Colonic mucosa (tissue), 4 donors: ENCODE data around the gene CREB3. TPM values are rescaled to one million over a fixed set of nuclear protein-coding genes. Genes with fewer than 3 reads are reported as not detected.

Source experiments
- DNase-seq: peaks from one replicate; pipeline ENCODE4 v3.0.0-alpha.2; 2020
- H3K27ac ChIP-seq: fragments of 200-600 bp; one replicate; pipeline ENCODE4 v1.8.0; 2021
- H3K27me3 ChIP-seq: fragments of 200-600 bp; one replicate; pipeline ENCODE4 v1.8.0; 2021
- H3K36me3 ChIP-seq: fragments of 200-600 bp; one replicate; pipeline ENCODE4 v1.8.0; 2021
- H3K4me1 ChIP-seq: fragments of 200-600 bp; one replicate; pipeline ENCODE4 v1.8.0; 2021; ENCODE audit warnings: mild to moderate bottlenecking
- H3K4me3 ChIP-seq: fragments of 200-600 bp; one replicate; pipeline ENCODE4 v1.8.0; 2021
- H3K9ac ChIP-seq, 2 donors: one replicate each; pipeline ENCODE4 v1.7.0; 2013; ENCODE audit warnings: control low read depth in 2 of 2, low read depth in 2 of 2, low read length in 2 of 2
- H3K9me3 ChIP-seq: fragments of 200-600 bp; one replicate; pipeline ENCODE4 v1.8.0; 2021
- intact Hi-C: fragments of 100-400 bp; cut with DNase I; formaldehyde crosslinking; loops from one replicate; pipeline ENCODE4 v1.14.1; 2022
- total RNA-seq, 2 donors: library from RNA; stranded (reverse); fragmentation: NEBNext Ultra II Directional in 1 of 2; extraction: Animal tissue kit (Norgen Biotek cat#: 25700) in 1 of 2; gene quantifications; one replicate each; pipeline ENCODE4 v1.2.1, GENCODE V29; 2021
- TF ChIP-seq, protein P1 (sequence below): fragments of 200-600 bp; IDR thresholded peaks from one replicate; pipeline ENCODE4 v1.8.0; 2022; ENCODE audit warnings: antibody characterized with exemption, mild to moderate bottlenecking
- donor health status: healthy.
- donor health status: DM: no; HTN: no; CAD: no.
- donor health status: DM: no; HTN: no; CAD: no.

CREB3 gene
- total RNA-seq, 2 donors from 2014 or later, result 47.9 to 50.8 TPM

DNA sequence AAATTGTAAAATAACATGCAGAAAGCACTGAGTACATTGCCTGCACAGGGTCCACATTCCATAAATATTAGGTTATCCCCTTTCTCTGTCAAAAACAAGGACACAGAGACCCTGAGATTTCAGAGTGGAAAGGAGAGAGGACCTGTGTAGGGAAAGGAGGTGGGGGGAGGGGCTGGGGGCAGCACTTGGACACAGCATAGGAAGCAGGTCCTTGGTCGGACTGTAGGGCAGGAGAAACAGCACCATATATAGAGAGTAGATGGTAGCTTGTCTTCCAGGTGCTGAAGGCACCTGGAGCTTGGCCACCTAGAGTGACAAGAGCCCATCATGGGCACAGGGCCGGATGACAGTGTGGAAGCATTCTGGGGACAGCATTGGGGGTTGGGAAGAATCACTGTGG is 45.2 kb upstream of the CREB3 start:
- no peak for DNase-seq
- H3K27ac ChIP-seq, result no peak overlapping the region
- no peaks in the 10 kb centered on the region for H3K27me3 ChIP-seq
- H3K4me3 ChIP-seq, result peak overlapping the region; percentile 9
- H3K9me3 ChIP-seq, result no peaks in the 10 kb centered on the region
- TF ChIP-seq, protein P1, sequence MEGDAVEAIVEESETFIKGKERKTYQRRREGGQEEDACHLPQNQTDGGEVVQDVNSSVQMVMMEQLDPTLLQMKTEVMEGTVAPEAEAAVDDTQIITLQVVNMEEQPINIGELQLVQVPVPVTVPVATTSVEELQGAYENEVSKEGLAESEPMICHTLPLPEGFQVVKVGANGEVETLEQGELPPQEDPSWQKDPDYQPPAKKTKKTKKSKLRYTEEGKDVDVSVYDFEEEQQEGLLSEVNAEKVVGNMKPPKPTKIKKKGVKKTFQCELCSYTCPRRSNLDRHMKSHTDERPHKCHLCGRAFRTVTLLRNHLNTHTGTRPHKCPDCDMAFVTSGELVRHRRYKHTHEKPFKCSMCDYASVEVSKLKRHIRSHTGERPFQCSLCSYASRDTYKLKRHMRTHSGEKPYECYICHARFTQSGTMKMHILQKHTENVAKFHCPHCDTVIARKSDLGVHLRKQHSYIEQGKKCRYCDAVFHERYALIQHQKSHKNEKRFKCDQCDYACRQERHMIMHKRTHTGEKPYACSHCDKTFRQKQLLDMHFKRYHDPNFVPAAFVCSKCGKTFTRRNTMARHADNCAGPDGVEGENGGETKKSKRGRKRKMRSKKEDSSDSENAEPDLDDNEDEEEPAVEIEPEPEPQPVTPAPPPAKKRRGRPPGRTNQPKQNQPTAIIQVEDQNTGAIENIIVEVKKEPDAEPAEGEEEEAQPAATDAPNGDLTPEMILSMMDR, result no peak
- intact Hi-C loops, result no loop called here
- peak overlapping the region in 1 of 2 donors; percentile 31 for H3K9ac ChIP-seq
- no peaks in the 10 kb centered on the region for H3K36me3 ChIP-seq
- no peaks in the 10 kb centered on the region for H3K4me1 ChIP-seq

- H3K9me3 ChIP-seq, result no peaks in the 10 kb centered on the region
- H3K36me3 ChIP-seq, result no peaks in the 10 kb centered on the region
- H3K27ac ChIP-seq, result no peak overlapping the region
- peak overlapping the region; percentile 43 to 52 for H3K9ac ChIP-seq
- H3K4me1 ChIP-seq, result no peaks in the 10 kb centered on the region
- TF ChIP-seq, protein P1, result no peak
- peak overlapping the region; percentile 55 for H3K4me3 ChIP-seq
- H3K27me3 ChIP-seq, result no peaks in the 10 kb centered on the region
- no peak for DNase-seq
- intact Hi-C loops, result no loop called here
These were observed 44.4 kb upstream of the CREB3 start for GRCh38 chr9:35687972-35688557.

DNA sequence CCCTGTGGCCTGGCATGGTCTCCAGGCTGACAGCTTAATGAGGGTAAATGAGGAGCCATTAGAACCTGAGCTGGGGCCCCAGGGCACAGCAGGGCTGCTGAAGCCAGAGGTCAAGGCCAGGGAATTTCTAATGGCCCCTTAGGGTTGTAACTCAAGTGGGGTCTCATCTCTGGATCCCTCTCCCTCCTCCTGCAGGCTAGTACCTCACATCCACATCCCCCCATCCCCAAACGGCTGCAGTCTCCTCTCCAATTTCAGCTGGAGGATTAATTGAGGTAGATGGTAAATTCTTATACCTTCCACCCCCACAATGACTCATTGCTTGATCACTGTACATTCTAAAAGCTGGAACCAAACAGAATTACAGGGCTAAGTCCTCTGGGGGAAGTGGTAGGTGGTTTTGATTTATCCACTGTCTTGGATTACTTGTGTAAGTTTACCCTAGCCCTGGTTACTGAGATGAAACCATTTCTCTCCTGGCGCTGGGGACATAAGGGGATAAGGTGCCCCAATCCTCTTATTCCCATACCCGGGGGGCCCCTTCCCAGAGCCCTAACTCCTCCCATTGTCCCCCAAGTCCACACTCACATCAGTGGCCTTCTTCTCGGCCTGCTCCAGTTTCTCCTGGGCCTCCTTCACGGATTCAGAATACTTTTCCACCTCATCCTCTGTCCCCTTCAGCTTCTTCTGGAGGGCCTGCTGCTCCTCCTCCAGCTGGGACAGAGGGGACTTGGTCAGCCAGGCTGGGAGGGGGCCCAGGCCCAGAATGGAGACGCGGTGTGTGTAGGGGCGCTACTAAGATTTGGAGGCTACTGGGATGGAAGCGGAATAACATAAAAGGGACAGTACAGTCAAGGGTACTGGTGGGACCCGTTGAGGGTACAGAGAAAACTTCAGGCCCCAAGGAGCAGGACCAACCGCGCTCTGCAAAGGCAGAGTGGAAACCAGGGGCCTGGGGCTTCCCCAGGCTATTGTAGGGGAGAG is 43.6 kb upstream of the CREB3 start:
- H3K4me3 ChIP-seq, result peak overlapping the region; percentile 55
- no peaks in the 10 kb centered on the region for H3K36me3 ChIP-seq
- peak overlapping the region; percentile 52 to 66 for H3K9ac ChIP-seq
- H3K27me3 ChIP-seq, result no peaks in the 10 kb centered on the region
- peak overlapping the region; percentile 82 for H3K27ac ChIP-seq
- TF ChIP-seq, protein P1, result no peak
- DNase-seq, result no peak
- no peaks in the 10 kb centered on the region for H3K4me1 ChIP-seq
- H3K9me3 ChIP-seq, result no peaks in the 10 kb centered on the region
- intact Hi-C loops, result no loop called here

DNA sequence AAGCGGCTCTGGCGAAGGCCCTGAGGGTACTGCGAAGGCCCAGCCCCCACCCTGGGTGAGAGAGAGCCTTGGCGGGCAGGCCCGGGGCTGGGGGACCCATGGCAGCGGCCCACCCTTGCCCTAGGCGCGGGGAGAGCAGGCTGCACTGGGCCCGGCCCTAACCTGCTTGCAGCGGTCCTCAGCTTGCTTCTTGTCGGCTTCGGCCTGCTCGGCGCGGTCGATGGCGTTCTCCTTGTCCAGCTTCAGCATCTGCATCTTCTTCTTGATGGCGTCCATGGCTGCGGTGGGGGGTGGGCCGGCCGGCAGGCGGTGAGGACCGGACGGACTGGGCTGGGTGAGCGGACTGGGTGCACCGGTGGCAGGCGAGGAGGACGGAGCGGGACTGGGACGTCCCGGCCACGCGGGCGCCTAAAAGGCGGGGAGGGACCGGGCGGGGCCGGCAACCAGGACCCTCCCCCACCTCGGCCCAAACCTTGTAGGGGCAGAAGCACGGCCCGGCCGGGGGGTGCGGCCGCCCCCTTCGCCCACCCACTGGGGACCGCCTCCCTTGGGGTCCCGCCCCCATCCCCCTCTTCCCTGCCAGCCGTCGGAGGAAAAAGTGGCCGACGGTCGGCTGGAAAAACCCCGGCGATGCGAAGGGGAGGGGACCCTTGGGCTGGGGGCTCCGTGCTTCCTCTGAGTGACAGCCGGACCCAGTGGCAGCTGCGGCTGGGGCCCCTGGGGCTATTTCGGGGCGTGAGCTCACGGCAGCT is 42.7 kb upstream of the CREB3 start, which contains the start of gene TPM2:
Gene TPM2, minus strand, starts transcription at position 384 of the 752 bp plus-strand sequence. Its CDS starts 108 bp downstream, at position 276.
- Histone ChIP-seq H3K27ac (peak within 1 kb of the TSS; percentile 82), H3K27me3 (no peaks in the 10 kb centered on the region), H3K9ac (peak within 1 kb of the TSS; percentile 73 to 78), H3K4me1 (no peaks in the 10 kb centered on the region), H3K4me3 (peak within 1 kb of the TSS; percentile 55), H3K36me3 (no peaks in the 10 kb centered on the region), H3K9me3 (no peaks in the 10 kb centered on the region)
- peak; percentile 50 for DNase-seq
- intact Hi-C loops, result no loop called here
- TF ChIP-seq, protein P1, result no peak

GRCh38 chr9:35690294-35690613 is 42.2 kb upstream of the CREB3 start:
- no peaks in the 10 kb centered on the region for H3K36me3 ChIP-seq
- H3K4me1 ChIP-seq, result no peaks in the 10 kb centered on the region
- DNase-seq, result no peak
- no peaks in the 10 kb centered on the region for H3K27me3 ChIP-seq
- H3K9me3 ChIP-seq, result no peaks in the 10 kb centered on the region
- peak overlapping the region; percentile 55 for H3K4me3 ChIP-seq
- intact Hi-C loops, result no loop called here
- H3K27ac ChIP-seq, result peak overlapping the region; percentile 82
- TF ChIP-seq, protein P1, result no peak
- H3K9ac ChIP-seq, result peak overlapping the region; percentile 57 to 58
